ENCODE measurements around the gene FOXP2. TPM values are rescaled to one million over a fixed set of nuclear protein-coding genes. Genes with fewer than 3 reads are reported as not detected.
A peak's percentile ranks its signal among the peaks of the same experiment; 100 is the strongest.

Gene FOXP2
- polyA plus RNA-seq, 6 donors from 2014 or later, result not detected

DNA sequence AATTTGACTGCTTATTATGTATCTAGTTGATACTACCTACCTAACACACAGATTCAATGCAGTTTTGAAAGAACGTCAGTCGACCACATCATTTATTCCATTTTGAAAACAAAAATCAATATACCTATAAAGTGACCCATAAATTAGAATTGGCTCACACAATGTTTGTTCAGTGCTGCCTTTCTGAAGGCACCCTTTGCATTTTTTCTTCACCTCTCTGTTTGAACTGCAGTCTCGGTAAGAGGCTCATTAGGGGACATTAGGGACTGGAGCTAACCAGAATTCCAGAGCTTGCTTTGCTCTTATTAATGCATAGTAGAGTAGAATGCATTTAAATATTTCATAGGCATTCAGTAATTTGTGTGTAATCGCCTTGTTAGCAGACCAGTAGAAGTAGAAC lies 234.1 kb downstream of the FOXP2 start:
- DNase-seq, result no peak
- ATAC-seq (ENCODE audit: low read depth in 2 of 2), result no peak
- H3K27me3 Mint-ChIP-seq, result no peaks in the 10 kb centered on the region
- no peaks in the 10 kb centered on the region for H3K9me3 Mint-ChIP-seq
- no peak overlapping the region for H3K27ac Mint-ChIP-seq
- no peak overlapping the region for H3K4me3 Mint-ChIP-seq
- no peaks in the 10 kb centered on the region for H3K4me1 Mint-ChIP-seq
- H3K36me3 Mint-ChIP-seq, result no peaks in the 10 kb centered on the region

DNA sequence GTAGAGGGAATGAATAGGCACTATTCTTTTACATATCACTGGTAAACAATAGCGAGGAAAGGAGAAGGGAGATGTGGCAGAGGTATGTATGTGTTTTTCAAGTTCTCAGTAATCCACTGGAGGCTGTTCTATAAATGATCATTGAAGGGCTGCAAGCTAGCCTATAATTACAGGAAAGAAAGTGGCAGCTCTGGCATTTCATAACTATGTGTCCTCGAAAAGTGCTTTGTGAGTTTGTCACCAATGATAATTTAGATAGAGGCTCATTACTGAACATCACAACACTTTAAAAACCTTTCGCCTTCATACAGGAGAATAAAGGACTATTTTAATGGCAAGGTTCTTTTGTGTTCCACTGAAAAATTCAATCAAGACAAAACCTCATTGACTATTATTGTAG lies 235.1 kb downstream of the FOXP2 start:
- H3K9me3 Mint-ChIP-seq, result no peaks in the 10 kb centered on the region
- no peak for ATAC-seq (ENCODE audit: low read depth in 2 of 2)
- no peaks in the 10 kb centered on the region for H3K4me1 Mint-ChIP-seq
- no peak for DNase-seq
- H3K36me3 Mint-ChIP-seq, result no peaks in the 10 kb centered on the region
- H3K4me3 Mint-ChIP-seq, result no peak overlapping the region
- H3K27me3 Mint-ChIP-seq, result no peaks in the 10 kb centered on the region
- no peak overlapping the region for H3K27ac Mint-ChIP-seq

DNA sequence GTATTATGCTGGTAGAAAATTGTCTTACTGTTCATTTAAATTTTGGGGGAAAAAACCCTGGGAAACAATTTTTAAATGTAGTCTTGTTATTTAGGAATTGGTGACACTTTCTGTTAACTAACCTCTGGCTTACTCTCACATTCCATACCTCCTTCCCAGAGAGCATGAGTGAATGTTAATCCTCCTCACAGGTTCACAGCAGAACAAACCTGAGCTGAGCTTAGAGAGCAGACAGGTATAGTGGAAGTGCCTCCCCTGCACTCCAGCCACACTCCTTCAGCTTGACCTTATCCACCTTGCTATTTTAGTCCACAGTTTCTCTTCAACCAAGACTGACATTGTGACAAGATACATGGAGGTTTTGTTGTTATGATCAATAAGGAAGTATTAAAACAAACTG lies 235.9 kb downstream of the FOXP2 start:
- Mint-ChIP-seq H3K27me3 (no peaks in the 10 kb centered on the region), H3K9me3 (no peaks in the 10 kb centered on the region), H3K27ac (no peak overlapping the region), H3K4me3 (no peak overlapping the region), H3K4me1 (no peaks in the 10 kb centered on the region), H3K36me3 (no peaks in the 10 kb centered on the region)
- ATAC-seq (ENCODE audit: low read depth in 2 of 2) (no peak), DNase-seq (no peak)

DNA sequence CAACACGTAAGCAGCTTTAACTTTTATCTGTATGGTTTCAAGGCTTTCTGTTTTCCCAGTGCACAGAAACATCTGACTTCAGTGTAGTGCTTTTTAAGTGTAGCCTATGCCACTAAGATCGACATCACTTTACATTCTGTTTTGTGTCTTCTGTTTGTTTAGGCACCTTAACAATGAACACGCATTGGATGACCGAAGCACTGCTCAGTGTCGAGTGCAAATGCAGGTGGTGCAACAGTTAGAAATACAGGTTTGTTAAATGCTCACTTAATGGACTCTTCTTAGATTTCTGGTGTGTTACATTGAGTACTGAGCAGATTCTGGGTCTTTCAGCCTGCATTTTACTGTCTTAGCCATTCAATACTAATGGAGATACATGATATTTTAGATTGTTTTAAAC lies 237.4 kb downstream of the FOXP2 start:
- no peak for DNase-seq
- Mint-ChIP-seq H3K36me3 (no peaks in the 10 kb centered on the region), H3K4me1 (no peaks in the 10 kb centered on the region), H3K4me3 (no peak overlapping the region), H3K27me3 (no peaks in the 10 kb centered on the region), H3K27ac (no peak overlapping the region), H3K9me3 (no peaks in the 10 kb centered on the region)
- ATAC-seq (ENCODE audit: low read depth in 2 of 2), result no peak

DNA sequence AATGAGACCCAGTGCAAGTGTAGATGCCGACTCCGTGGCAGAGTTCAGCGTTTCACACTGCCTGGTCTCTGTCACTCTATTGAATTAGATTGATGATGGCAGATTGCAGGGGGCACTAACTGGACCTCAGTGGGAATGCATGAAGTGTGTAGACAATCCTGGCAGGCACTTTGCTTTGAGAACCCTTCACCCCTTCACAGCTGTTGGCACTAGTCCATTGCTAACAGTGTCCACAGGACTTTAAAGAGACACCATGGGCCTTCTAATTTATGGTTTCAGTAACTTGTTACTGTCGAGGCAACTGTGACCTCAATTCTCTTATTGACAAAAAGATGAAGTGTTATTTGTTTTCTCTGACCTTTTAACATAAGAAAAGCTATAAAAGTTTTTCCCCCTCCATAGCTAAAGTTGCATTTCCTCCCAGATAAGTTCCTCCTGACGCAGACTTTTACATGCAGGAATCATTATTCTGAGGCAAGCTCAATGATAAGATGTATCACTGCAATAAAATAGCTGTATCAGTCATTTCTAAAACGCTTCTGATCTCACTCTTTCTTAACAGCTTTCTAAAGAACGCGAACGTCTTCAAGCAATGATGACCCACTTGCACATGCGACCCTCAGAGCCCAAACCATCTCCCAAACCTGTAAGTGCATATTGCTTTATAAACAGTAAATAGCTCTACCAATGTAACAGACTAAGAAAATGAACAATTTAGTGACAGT lies 238.9 kb downstream of the FOXP2 start:
- Mint-ChIP-seq H3K27ac (no peak overlapping the region), H3K4me3 (no peak overlapping the region), H3K4me1 (no peaks in the 10 kb centered on the region), H3K27me3 (no peaks in the 10 kb centered on the region), H3K9me3 (no peaks in the 10 kb centered on the region), H3K36me3 (no peaks in the 10 kb centered on the region)
- DNase-seq (no peak), ATAC-seq (ENCODE audit: low read depth in 2 of 2) (no peak)

DNA sequence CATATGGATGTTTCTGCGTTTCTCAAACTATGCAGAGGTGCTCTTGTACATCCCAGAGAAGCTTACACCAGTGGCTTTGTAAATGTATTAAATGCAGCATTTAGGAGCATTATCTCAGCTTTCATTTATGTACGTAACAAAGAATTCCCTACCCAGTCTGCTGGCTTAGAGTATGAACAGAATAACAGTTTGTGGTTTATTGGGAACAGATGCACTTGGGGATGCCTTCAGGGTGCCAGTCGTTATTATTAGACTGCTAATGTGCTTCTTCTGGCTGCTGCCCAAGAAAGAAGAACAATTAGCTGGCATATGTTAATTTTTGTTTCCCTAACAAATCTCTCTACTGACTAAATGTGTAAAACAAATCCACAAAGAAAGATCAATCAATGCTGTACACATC lies 241.9 kb downstream of the FOXP2 start:
- Mint-ChIP-seq H3K27me3 (no peaks in the 10 kb centered on the region), H3K9me3 (no peaks in the 10 kb centered on the region), H3K4me1 (no peaks in the 10 kb centered on the region), H3K4me3 (no peak overlapping the region), H3K36me3 (no peaks in the 10 kb centered on the region), H3K27ac (no peak overlapping the region)
- no peak for DNase-seq
- no peak for ATAC-seq (ENCODE audit: low read depth in 2 of 2)

DNA sequence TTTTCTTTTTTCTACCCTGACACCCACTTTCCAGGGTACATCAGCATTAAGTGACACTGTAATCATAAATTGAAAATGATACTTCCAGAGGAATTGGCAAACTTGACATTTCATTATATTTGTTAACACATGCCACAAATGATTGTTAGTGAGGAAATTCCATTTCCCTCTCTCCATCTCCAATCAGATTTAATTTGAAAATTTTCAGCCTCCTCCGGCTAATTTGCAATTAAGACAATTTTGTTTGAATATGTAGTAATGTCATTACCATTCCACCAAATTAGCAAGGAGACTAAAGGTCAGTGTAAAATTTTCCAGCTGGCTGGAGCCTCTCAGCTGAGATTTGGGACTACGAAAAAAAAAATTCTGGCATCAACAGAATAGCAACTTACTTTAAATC lies 242.7 kb downstream of the FOXP2 start:
- no peaks in the 10 kb centered on the region for H3K4me1 Mint-ChIP-seq
- ATAC-seq (ENCODE audit: low read depth in 2 of 2) (no peak), DNase-seq (no peak)
- H3K4me3 Mint-ChIP-seq, result no peak overlapping the region
- H3K36me3 Mint-ChIP-seq, result no peaks in the 10 kb centered on the region
- no peaks in the 10 kb centered on the region for H3K27me3 Mint-ChIP-seq
- H3K27ac Mint-ChIP-seq, result no peak overlapping the region
- no peaks in the 10 kb centered on the region for H3K9me3 Mint-ChIP-seq

DNA sequence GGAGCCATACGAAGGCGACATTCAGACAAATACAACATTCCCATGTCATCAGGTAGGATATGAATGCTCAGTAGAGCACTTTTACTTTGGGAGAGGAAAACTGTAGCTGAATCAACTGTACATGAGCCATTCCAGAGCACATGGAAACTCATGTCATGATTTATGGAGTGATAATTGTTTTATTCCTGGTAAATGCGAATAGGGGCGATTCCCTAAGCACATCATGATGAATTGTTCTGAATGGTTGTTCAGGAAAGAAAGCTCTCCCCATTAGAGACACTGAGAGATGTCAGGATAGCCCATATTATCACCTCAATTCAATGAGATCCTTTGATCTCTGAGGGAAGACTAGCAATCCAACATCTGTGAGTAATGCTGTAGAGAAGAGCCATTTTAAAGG lies 243.6 kb downstream of the FOXP2 start:
- ATAC-seq (ENCODE audit: low read depth in 2 of 2), result no peak
- peak overlapping the region in 1 of 6 donors; percentile 44 for H3K27ac Mint-ChIP-seq
- H3K4me3 Mint-ChIP-seq, result no peak overlapping the region
- H3K4me1 Mint-ChIP-seq, result no peaks in the 10 kb centered on the region
- H3K27me3 Mint-ChIP-seq, result no peaks in the 10 kb centered on the region
- DNase-seq, result no peak
- H3K36me3 Mint-ChIP-seq, result no peaks in the 10 kb centered on the region
- H3K9me3 Mint-ChIP-seq, result no peaks in the 10 kb centered on the region

DNA sequence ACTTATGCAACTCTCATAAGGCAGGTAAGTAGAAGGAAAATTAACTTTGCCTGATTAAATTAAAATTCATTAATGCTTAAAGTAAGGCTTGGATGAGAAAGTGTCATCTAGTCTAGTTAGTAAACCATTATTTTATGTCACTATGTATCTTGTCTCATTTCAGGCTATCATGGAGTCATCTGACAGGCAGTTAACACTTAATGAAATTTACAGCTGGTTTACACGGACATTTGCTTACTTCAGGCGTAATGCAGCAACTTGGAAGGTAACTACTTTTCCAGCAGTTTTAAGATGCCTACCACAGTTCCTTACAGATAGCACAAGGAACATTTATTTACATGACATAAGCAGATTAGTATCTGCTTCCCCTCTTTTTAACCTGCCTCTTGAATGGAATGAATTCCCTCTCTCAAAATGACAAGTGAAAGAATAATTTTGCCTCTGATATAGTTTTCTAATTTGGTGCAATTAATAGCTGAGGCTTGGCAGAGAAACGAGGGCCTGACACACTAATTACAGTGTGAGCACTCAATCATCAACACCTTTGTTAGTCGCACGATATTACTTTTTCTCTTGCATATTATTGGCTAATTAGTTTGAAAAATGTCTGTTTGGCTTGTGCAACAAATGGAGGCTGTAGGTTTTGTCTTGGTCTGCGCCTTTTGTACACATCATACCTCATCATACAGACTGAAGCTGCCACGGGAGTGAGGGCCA lies 245.0 kb downstream of the FOXP2 start:
- Mint-ChIP-seq H3K27me3 (no peaks in the 10 kb centered on the region), H3K36me3 (no peaks in the 10 kb centered on the region), H3K27ac (no peak overlapping the region), H3K9me3 (no peaks in the 10 kb centered on the region), H3K4me3 (no peak overlapping the region), H3K4me1 (no peaks in the 10 kb centered on the region)
- DNase-seq (no peak), ATAC-seq (ENCODE audit: low read depth in 2 of 2) (no peak)

DNA sequence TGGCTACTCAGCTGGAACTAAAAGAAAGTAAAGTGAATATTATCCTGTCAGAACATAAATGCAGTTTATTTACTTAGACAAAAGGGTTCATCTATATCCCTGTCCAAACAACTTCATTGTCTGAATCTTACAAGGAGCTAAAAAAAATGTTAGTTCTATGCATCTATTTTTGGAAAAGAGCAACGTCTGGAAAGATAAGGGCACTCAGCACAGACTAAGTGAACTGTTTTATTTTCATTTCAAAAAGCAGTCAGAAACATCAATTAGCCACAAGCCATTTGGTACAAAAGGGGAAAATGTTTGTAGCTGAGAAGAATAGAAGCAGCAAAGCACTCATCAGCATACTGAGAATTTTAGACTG lies 245.5 kb downstream of the FOXP2 start:
- Mint-ChIP-seq H3K27me3 (no peaks in the 10 kb centered on the region), H3K9me3 (no peaks in the 10 kb centered on the region), H3K27ac (no peak overlapping the region), H3K4me3 (no peak overlapping the region), H3K36me3 (no peaks in the 10 kb centered on the region), H3K4me1 (no peaks in the 10 kb centered on the region)
- ATAC-seq (ENCODE audit: low read depth in 2 of 2) (no peak), DNase-seq (no peak)

DNA sequence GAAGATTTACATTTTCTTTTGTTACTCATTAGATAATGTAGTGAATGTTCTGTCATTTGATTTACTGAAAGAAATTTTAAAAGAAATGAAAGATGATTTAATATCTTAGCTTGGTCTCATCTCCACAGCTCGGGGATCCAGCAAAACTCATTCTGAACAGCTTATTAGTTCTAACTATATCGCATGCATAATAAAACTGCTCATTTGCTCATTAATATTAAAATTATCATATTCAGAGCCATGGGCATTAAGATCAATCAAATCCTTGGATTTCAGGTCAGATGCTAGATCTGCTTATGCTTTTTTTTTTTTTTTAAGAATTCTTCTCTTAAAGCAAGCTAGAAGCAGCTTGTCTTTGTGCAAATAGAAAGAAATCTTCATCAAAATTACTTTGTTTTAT lies 246.1 kb downstream of the FOXP2 start:
- Mint-ChIP-seq H3K27ac (no peak overlapping the region), H3K9me3 (no peaks in the 10 kb centered on the region), H3K4me3 (no peak overlapping the region), H3K36me3 (no peaks in the 10 kb centered on the region), H3K27me3 (no peaks in the 10 kb centered on the region), H3K4me1 (no peaks in the 10 kb centered on the region)
- ATAC-seq (ENCODE audit: low read depth in 2 of 2) (no peak), DNase-seq (no peak)

DNA sequence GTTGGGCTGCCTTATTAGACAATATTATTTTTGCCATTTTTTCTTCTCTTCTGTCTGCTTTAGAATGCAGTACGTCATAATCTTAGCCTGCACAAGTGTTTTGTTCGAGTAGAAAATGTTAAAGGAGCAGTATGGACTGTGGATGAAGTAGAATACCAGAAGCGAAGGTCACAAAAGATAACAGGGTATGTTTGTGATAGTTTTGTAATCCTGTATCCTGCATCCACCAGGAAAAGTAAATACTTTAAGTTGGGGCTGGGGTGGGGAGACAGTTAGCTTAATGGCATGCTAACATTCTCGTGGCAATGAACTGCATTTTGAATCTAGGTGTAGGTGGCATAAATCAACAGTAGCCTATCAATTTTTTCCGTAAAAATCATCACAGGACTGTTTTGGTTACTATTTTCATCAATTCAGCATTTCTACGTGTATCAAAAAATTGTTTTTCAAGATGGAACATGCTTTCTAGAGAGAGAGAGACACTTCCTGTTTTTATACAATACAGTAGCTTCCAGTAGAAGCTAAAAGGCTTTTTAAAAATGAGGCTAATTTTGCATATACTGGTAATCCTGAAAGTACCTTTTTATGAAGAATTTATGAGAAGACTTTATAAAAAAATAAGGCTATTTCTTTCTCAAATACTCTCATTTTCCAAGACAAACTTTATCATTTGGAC lies 247.5 kb downstream of the FOXP2 start:
- Mint-ChIP-seq H3K27me3 (no peaks in the 10 kb centered on the region), H3K36me3 (no peaks in the 10 kb centered on the region), H3K4me1 (no peaks in the 10 kb centered on the region), H3K4me3 (no peak overlapping the region), H3K27ac (no peak overlapping the region), H3K9me3 (no peaks in the 10 kb centered on the region)
- ATAC-seq (ENCODE audit: low read depth in 2 of 2) (no peak), DNase-seq (no peak)

DNA sequence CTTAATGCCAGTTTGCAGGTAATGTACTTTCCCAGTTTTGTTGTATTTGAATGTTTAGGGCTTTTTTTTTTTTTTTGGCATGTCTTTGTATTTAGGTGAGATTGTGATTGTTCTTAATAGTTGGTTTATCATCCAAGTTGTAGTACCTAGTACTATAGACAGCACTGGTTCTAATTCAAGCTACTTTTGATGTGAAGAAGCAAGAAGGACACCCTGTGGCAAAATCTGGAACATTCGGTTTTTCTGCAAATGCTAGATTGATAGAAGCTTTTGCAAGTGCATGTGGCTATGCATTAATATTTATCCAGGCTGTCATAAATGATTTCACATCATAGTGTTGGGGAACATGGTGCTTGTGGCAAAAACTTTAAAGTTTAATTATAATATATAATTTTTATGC lies 248.9 kb downstream of the FOXP2 start:
- Mint-ChIP-seq H3K4me1 (no peaks in the 10 kb centered on the region), H3K36me3 (no peaks in the 10 kb centered on the region), H3K9me3 (peaks cover 0 to 1% (median 0%) of the 10 kb centered on the region in 7 donors), H3K4me3 (no peak overlapping the region), H3K27ac (no peak overlapping the region), H3K27me3 (no peaks in the 10 kb centered on the region)
- ATAC-seq (ENCODE audit: low read depth in 2 of 2), result no peak
- no peak for DNase-seq

DNA sequence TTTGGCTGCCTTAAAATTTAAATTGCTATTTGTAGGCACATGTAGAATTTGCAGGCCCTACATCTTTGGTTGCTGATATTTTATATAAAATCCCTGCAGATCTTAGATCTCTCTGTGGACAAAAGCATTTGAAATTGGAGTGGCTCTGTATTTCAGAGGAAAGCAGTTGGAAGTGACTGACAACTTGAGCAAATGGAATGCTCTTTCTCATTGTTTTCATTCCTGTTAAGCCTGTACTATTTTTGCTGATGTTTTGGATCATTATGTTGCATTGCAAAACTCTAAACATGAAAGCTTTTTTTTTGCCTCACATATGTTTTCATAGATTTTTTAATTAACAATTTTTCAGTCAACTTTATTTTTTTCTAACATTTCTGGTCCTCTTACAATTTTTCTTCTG lies 256.1 kb downstream of the FOXP2 start:
- H3K4me3 Mint-ChIP-seq, result no peak overlapping the region
- H3K9me3 Mint-ChIP-seq, result peaks cover 0 to 1% (median 0%) of the 10 kb centered on the region in 7 donors
- H3K36me3 Mint-ChIP-seq, result no peaks in the 10 kb centered on the region
- H3K4me1 Mint-ChIP-seq, result no peaks in the 10 kb centered on the region
- no peak for ATAC-seq (ENCODE audit: low read depth in 2 of 2)
- no peak for DNase-seq
- H3K27ac Mint-ChIP-seq, result no peak overlapping the region
- H3K27me3 Mint-ChIP-seq, result no peaks in the 10 kb centered on the region

Measured in naive B cell (primary cell).